Measurements from ENCODE around the gene TNNT1.

The TNNT1 gene

DNA sequence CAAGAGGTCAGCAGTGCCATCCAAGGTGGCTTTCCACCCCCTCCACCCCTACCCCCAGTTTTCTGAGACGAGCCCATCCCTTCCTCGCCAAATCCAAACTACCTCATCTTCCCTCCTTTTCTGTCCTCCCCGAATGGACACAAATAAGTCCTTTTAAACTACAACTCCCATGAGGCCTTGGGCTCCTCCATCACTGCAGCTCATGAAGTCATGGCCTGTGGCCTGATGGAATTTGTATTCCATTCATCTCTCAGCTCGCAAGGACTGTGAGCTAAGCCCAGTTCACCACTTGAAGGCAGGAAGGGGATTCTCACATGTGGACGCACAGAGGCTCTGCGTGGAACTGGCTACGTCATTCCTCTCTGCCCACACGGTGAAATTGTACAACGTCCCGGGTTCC is 47.8 kb upstream of the TNNT1 start:
- no peak overlapping the region for H2AFZ ChIP-seq (ENCODE audit: low read length)
- DNase-seq: no peak
- TF ChIP-seq EZH2phosphoT487 (IDR thresholded peaks at IDR 0.05; ENCODE audit: low read length): no peak
- no peak for TF ChIP-seq EZH2 (optimal IDR thresholded peaks at IDR 0.05; ENCODE audit: low read depth, low read length)
- TF ChIP-seq, protein P1, sequence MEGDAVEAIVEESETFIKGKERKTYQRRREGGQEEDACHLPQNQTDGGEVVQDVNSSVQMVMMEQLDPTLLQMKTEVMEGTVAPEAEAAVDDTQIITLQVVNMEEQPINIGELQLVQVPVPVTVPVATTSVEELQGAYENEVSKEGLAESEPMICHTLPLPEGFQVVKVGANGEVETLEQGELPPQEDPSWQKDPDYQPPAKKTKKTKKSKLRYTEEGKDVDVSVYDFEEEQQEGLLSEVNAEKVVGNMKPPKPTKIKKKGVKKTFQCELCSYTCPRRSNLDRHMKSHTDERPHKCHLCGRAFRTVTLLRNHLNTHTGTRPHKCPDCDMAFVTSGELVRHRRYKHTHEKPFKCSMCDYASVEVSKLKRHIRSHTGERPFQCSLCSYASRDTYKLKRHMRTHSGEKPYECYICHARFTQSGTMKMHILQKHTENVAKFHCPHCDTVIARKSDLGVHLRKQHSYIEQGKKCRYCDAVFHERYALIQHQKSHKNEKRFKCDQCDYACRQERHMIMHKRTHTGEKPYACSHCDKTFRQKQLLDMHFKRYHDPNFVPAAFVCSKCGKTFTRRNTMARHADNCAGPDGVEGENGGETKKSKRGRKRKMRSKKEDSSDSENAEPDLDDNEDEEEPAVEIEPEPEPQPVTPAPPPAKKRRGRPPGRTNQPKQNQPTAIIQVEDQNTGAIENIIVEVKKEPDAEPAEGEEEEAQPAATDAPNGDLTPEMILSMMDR (IDR thresholded peaks at IDR 0.05; ENCODE audit: low read length): no peak
- H3K4me3 ChIP-seq (ENCODE audit: low read length): no peak overlapping the region
- H3K4me1 ChIP-seq (ENCODE audit: low read length): no peaks in the 10 kb centered on the region
- peaks cover 97% of the 10 kb centered on the region for H3K27me3 ChIP-seq (replicated peaks; ENCODE audit: insufficient read depth, low read length)
- no peak overlapping the region for H3K4me2 ChIP-seq (ENCODE audit: low read depth, low read length)
- H3K9me2 ChIP-seq (replicated peaks; ENCODE audit: insufficient read depth, low read length): no peaks in the 10 kb centered on the region
- H3K27ac ChIP-seq (ENCODE audit: low read length): no peak overlapping the region
- H3F3A ChIP-seq (ENCODE audit: insufficient read depth, low read length): no peaks in the 10 kb centered on the region
- H3K36me3 ChIP-seq (replicated peaks; ENCODE audit: insufficient read depth, low read length): no peaks in the 10 kb centered on the region
- H3K9ac ChIP-seq (ENCODE audit: low read length): no peak overlapping the region
- H3K9me3 ChIP-seq (replicated peaks; ENCODE audit: insufficient read depth, low read length): no peaks in the 10 kb centered on the region
- H3K79me2 ChIP-seq (ENCODE audit: low read length): no peaks in the 10 kb centered on the region
- no peaks in the 10 kb centered on the region for H4K20me1 ChIP-seq (ENCODE audit: insufficient read depth, low read length)

DNA sequence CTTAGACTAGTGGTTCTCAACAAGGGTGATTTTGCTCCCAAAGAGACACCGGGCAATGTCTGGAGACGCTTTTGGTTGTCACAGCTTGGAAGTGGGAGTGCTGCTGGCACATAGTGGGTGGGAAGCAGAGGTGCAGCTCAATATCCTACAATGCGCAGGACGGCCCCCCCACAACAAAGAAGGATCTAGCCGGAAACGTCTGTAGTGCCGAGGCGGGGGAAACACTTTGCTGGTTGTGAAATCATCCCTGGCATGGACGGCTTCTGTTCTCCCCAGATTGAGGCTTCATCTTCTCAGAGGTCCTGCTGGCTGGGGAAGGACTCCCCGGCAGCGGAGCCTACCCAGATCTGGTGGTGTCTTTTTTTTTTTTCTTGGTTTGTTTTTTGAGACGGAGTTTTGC is 44.5 kb upstream of the TNNT1 start:
- Histone ChIP-seq H4K20me1 (ENCODE audit: insufficient read depth, low read length) (no peaks in the 10 kb centered on the region), H3K9me3 (replicated peaks; ENCODE audit: insufficient read depth, low read length) (no peaks in the 10 kb centered on the region), H3K9me2 (replicated peaks; ENCODE audit: insufficient read depth, low read length) (no peaks in the 10 kb centered on the region), H3K4me2 (ENCODE audit: low read depth, low read length) (no peak overlapping the region), H3K27ac (ENCODE audit: low read length) (no peak overlapping the region), H3K4me3 (ENCODE audit: low read length) (no peak overlapping the region), H3F3A (ENCODE audit: insufficient read depth, low read length) (no peaks in the 10 kb centered on the region), H2AFZ (ENCODE audit: low read length) (no peak overlapping the region), H3K36me3 (replicated peaks; ENCODE audit: insufficient read depth, low read length) (no peaks in the 10 kb centered on the region), H3K27me3 (replicated peaks; ENCODE audit: insufficient read depth, low read length) (peaks cover 80% of the 10 kb centered on the region), H3K4me1 (ENCODE audit: low read length) (no peaks in the 10 kb centered on the region), H3K9ac (ENCODE audit: low read length) (no peak overlapping the region), H3K79me2 (ENCODE audit: low read length) (no peaks in the 10 kb centered on the region)
- TF ChIP-seq EZH2 (optimal IDR thresholded peaks at IDR 0.05; ENCODE audit: low read depth, low read length) (no peak), EZH2phosphoT487 (IDR thresholded peaks at IDR 0.05; ENCODE audit: low read length) (no peak)
- TF ChIP-seq, protein P1 (IDR thresholded peaks at IDR 0.05; ENCODE audit: low read length): no peak
- DNase-seq: no peak

DNA sequence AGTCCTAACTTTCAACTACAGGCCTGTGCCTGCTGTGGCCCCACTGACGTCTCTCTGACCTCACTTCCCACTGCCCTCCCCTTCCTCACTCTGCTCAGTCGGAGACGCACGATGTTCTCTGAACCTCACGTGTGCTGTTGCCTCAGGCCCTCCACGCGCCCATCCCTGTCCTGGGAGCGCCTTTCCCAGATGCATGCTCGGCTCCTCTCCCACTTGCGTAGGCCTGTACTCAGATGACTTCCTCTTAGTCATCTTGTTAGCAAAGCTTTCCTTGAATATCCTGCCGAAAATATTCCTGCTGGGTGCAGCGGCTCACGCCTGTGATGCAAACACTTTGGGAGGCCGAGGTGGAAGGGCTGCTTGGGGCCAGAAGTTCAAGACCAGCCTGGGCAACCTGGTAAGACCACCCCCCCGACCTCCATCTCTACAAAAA is 40.4 kb upstream of the TNNT1 start:
- no peak overlapping the region for H3K27ac ChIP-seq (ENCODE audit: low read length)

DNA sequence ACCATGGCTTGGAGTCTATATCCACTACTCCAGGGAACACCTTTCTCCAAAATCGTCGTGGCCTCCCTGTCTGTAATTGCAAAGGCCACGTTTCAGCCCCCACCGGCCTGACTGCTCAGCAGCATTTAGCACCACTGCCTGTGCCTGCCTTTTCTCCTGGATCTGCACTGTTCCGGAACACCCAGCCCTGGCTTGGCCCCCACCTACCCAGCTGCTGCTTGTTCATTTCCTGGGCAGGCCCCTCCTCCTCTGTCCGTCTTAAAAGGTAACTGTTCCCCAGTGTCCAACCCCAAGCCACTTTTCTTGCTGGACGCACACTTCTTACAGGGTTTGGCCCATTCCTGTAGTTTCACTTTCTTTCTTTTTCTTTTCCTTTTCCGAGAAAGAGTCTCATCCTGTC is 39.6 kb upstream of the TNNT1 start:
- H3K9ac ChIP-seq (ENCODE audit: low read length): no peak overlapping the region
- no peak for DNase-seq
- H3K4me2 ChIP-seq (ENCODE audit: low read depth, low read length): peak overlapping the region; percentile 49
- peaks cover 72% of the 10 kb centered on the region for H3K27me3 ChIP-seq (replicated peaks; ENCODE audit: insufficient read depth, low read length)
- H4K20me1 ChIP-seq (ENCODE audit: insufficient read depth, low read length): no peaks in the 10 kb centered on the region; the same call in 1 of the 2 replicates
- H3K9me3 ChIP-seq (replicated peaks; ENCODE audit: insufficient read depth, low read length): no peaks in the 10 kb centered on the region
- no peaks in the 10 kb centered on the region for H3K79me2 ChIP-seq (ENCODE audit: low read length)
- TF ChIP-seq EZH2 (optimal IDR thresholded peaks at IDR 0.05; ENCODE audit: low read depth, low read length) (no peak), EZH2phosphoT487 (IDR thresholded peaks at IDR 0.05; ENCODE audit: low read length) (no peak)
- TF ChIP-seq, protein P1 (IDR thresholded peaks at IDR 0.05; ENCODE audit: low read length): no peak
- peak overlapping the region; percentile 28; the same call in 1 of the 2 replicates for H3K4me3 ChIP-seq (ENCODE audit: low read length)
- no peaks in the 10 kb centered on the region for H3F3A ChIP-seq (ENCODE audit: insufficient read depth, low read length)
- no peaks in the 10 kb centered on the region for H3K36me3 ChIP-seq (replicated peaks; ENCODE audit: insufficient read depth, low read length)
- H3K27ac ChIP-seq (ENCODE audit: low read length): no peak overlapping the region
- no peak overlapping the region for H2AFZ ChIP-seq (ENCODE audit: low read length)
- no peaks in the 10 kb centered on the region for H3K4me1 ChIP-seq (ENCODE audit: low read length)
- no peaks in the 10 kb centered on the region for H3K9me2 ChIP-seq (replicated peaks; ENCODE audit: insufficient read depth, low read length)

More for the DNA sequence above, 40.4 kb upstream of the TNNT1 start:
- H3K4me3 ChIP-seq (ENCODE audit: low read length): no peak overlapping the region
- H3K79me2 ChIP-seq (ENCODE audit: low read length): no peaks in the 10 kb centered on the region
- no peak overlapping the region for H2AFZ ChIP-seq (ENCODE audit: low read length)
- H3K4me1 ChIP-seq (ENCODE audit: low read length): no peaks in the 10 kb centered on the region
- no peak overlapping the region for H3K4me2 ChIP-seq (ENCODE audit: low read depth, low read length)
- H4K20me1 ChIP-seq (ENCODE audit: insufficient read depth, low read length): no peaks in the 10 kb centered on the region; the same call in 1 of the 2 replicates
- DNase-seq: no peak
- no peaks in the 10 kb centered on the region for H3K9me3 ChIP-seq (replicated peaks; ENCODE audit: insufficient read depth, low read length)
- peaks cover 74% of the 10 kb centered on the region for H3K27me3 ChIP-seq (replicated peaks; ENCODE audit: insufficient read depth, low read length)
- H3K9ac ChIP-seq (ENCODE audit: low read length): no peak overlapping the region
- no peaks in the 10 kb centered on the region for H3K9me2 ChIP-seq (replicated peaks; ENCODE audit: insufficient read depth, low read length)
- H3K36me3 ChIP-seq (replicated peaks; ENCODE audit: insufficient read depth, low read length): no peaks in the 10 kb centered on the region
- no peak for TF ChIP-seq EZH2 (optimal IDR thresholded peaks at IDR 0.05; ENCODE audit: low read depth, low read length)
- no peaks in the 10 kb centered on the region for H3F3A ChIP-seq (ENCODE audit: insufficient read depth, low read length)
